Naive thymus-derived CD8-positive, alpha-beta T cell (primary cell): ENCODE results near the gene PTGDR2. TPM values are rescaled to one million over a fixed set of nuclear protein-coding genes. Genes with fewer than 3 reads are reported as not detected.

ENCODE experiments used
- ATAC-seq, 2 donors: fragments of 150-1000 bp; cut with Tn5 transposase in 1 of 2; sonication (Bioruptor Pico), chemical (Tn5 transposase) in 1 of 2; 1 replicate in 1 of 2; 2 replicates in 1 of 2; pipeline ENCODE4 v1.10.0; 2021; ENCODE audit warnings: mild to moderate bottlenecking in 2 of 2, moderate library complexity in 2 of 2
- POLR2A ChIA-PET: fragments of 350-600 bp; sonication (Branson Sonifier 250); formaldehyde crosslinking; loops from one replicate; lab custom pipeline; 2021; ENCODE audit warnings: antibody characterized with exemption; lab: Charles Lee
- DNase-seq, 10 donors: peaks; one replicate each; pipeline versions ENCODE4 v3.0.0 to v3.0.0-alpha.2; 2020 to 2022
- H3K27ac Mint-ChIP-seq, 10 donors: one replicate each; pipeline ENCODE4 v1.8.0; 2020 to 2022; ENCODE audit warnings: mild to moderate bottlenecking in 10 of 10, mixed read lengths in 10 of 10, moderate library complexity in 4 of 10, inconsistent platforms in 1 of 10
- H3K27me3 Mint-ChIP-seq, 5 donors: one replicate each; pipeline ENCODE4 v1.8.0; 2021 to 2022; ENCODE audit warnings: mixed read lengths in 5 of 5
- H3K36me3 Mint-ChIP-seq, 3 donors: one replicate each; pipeline ENCODE4 v1.8.0; 2020 to 2022; ENCODE audit warnings: mixed read lengths in 3 of 3, mild to moderate bottlenecking in 2 of 3, inconsistent platforms in 1 of 3
- H3K4me1 Mint-ChIP-seq, 4 donors: one replicate each; pipeline ENCODE4 v1.8.0; 2021 to 2022; ENCODE audit warnings: mixed read lengths in 4 of 4
- H3K4me3 Mint-ChIP-seq, 10 donors: one replicate each; pipeline ENCODE4 v1.8.0; 2020 to 2022; ENCODE audit warnings: mild to moderate bottlenecking in 10 of 10, mixed read lengths in 10 of 10, moderate library complexity in 6 of 10, inconsistent platforms in 1 of 10
- H3K9me3 Mint-ChIP-seq, 9 donors: one replicate each; pipeline ENCODE4 v1.8.0; 2020 to 2022; ENCODE audit warnings: mixed read lengths in 9 of 9, mild to moderate bottlenecking in 3 of 9, inconsistent platforms in 1 of 9, moderate library complexity in 1 of 9
- polyA plus RNA-seq, 3 donors: library from polyadenylated mRNA; unstranded; fragments of 300-500 nt; fragmentation: Illumina TruSeq; gene quantifications; one replicate each; pipeline ENCODE4 v1.2.3, GENCODE V29; 2021
- total RNA-seq, 8 experiments: library from RNA in 2 of 8; stranded (reverse) in 2 of 8; gene quantifications; one replicate each; pipeline ENCODE4 v1.2.3 and lab custom pipeline; 2021 to 2026

Gene PTGDR2
- total and polyA plus RNA-seq, 5 experiments from 2014 or later: 0.16 TPM; not detected in 3

GRCh38 chr11:60889869-60890311 is 34.1 kb upstream of the PTGDR2 start:
- Mint-ChIP-seq H3K4me3 (no peak overlapping the region), H3K9me3 (no peaks in the 10 kb centered on the region), H3K27ac (peak overlapping the region in 5 of 10 donors; percentile 0 to 92 (median 39)), H3K36me3 (peaks cover 4 to 52% (median 10%) of the 10 kb centered on the region in 3 donors), H3K27me3 (no peaks in the 10 kb centered on the region), H3K4me1 (peaks cover 0 to 11% (median 11%) of the 10 kb centered on the region in 4 donors)
- POLR2A ChIA-PET: no interaction called here
- no peak for DNase-seq
- no peak for ATAC-seq

GRCh38 chr11:60887556-60887955 is 31.8 kb upstream of the PTGDR2 start:
- Mint-ChIP-seq H3K27me3 (no peaks in the 10 kb centered on the region), H3K36me3 (peaks cover 0 to 50% (median 6%) of the 10 kb centered on the region in 3 donors), H3K9me3 (no peaks in the 10 kb centered on the region), H3K4me3 (no peak overlapping the region), H3K27ac (peak overlapping the region in 1 of 10 donors; percentile 24), H3K4me1 (peaks cover 6 to 20% (median 13%) of the 10 kb centered on the region in 4 donors)
- DNase-seq (peak in 7 of 10 donors; percentile 15 to 72 (median 44)), ATAC-seq (peak; percentile 88 to 91)
- POLR2A ChIA-PET: interaction anchor here (0.7 to 1.8 kb wide), 4 partner anchors 15 to 56 kb away, joined by 3 to 11 read pairs (median 4); partner anchors contain the start of gene PRPF19

GRCh38 chr11:60880643-60881282 is 25.0 kb upstream of the PTGDR2 start:
- ATAC-seq: no peak
- DNase-seq: no peak
- POLR2A ChIA-PET: no interaction called here
- H3K4me1 Mint-ChIP-seq: peaks cover 0 to 14% (median 8%) of the 10 kb centered on the region in 4 donors
- H3K4me3 Mint-ChIP-seq: no peak overlapping the region
- no peaks in the 10 kb centered on the region for H3K9me3 Mint-ChIP-seq
- peaks cover 9 to 71% (median 16%) of the 10 kb centered on the region in 3 donors for H3K36me3 Mint-ChIP-seq
- no peaks in the 10 kb centered on the region for H3K27me3 Mint-ChIP-seq
- H3K27ac Mint-ChIP-seq: peak overlapping the region in 3 of 10 donors; percentile 8 to 92 (median 79)

- peak overlapping the region in 1 of 10 donors; percentile 38 for H3K27ac Mint-ChIP-seq
Measured at GRCh38 chr11:60879971-60880588, 24.3 kb upstream of the PTGDR2 start.

GRCh38 chr11:60879104-60879503 is 23.4 kb upstream of the PTGDR2 start:
- no peaks in the 10 kb centered on the region for H3K9me3 Mint-ChIP-seq
- no peak for DNase-seq
- no peak overlapping the region for H3K4me3 Mint-ChIP-seq
- no peaks in the 10 kb centered on the region for H3K27me3 Mint-ChIP-seq
- peak overlapping the region in 1 of 10 donors; percentile 31 for H3K27ac Mint-ChIP-seq
- H3K36me3 Mint-ChIP-seq: peaks cover 9 to 64% (median 9%) of the 10 kb centered on the region in 3 donors
- no peak for ATAC-seq
- H3K4me1 Mint-ChIP-seq: peaks cover 2 to 12% (median 9%) of the 10 kb centered on the region in 4 donors
- POLR2A ChIA-PET: no interaction called here

More at GRCh38 chr11:60879971-60880588, 24.3 kb upstream of the PTGDR2 start:
- no peak for ATAC-seq
- Mint-ChIP-seq H3K4me3 (no peak overlapping the region), H3K9me3 (no peaks in the 10 kb centered on the region), H3K27me3 (no peaks in the 10 kb centered on the region), H3K36me3 (peaks cover 9 to 71% (median 13%) of the 10 kb centered on the region in 3 donors), H3K4me1 (peaks cover 0 to 12% (median 8%) of the 10 kb centered on the region in 4 donors)
- DNase-seq: no peak
- POLR2A ChIA-PET: no interaction called here

- H3K36me3 Mint-ChIP-seq: peaks cover 9 to 58% (median 9%) of the 10 kb centered on the region in 3 donors
- H3K27me3 Mint-ChIP-seq: no peaks in the 10 kb centered on the region
- H3K4me1 Mint-ChIP-seq: peaks cover 3 to 9% (median 7%) of the 10 kb centered on the region in 4 donors
- POLR2A ChIA-PET: no interaction called here
- no peak for ATAC-seq
- no peak for DNase-seq
- H3K4me3 Mint-ChIP-seq: no peak overlapping the region
- no peak overlapping the region for H3K27ac Mint-ChIP-seq
- H3K9me3 Mint-ChIP-seq: no peaks in the 10 kb centered on the region
Measured at GRCh38 chr11:60878245-60879101, 22.7 kb upstream of the PTGDR2 start.

- peaks cover 8 to 29% (median 23%) of the 10 kb centered on the region in 4 donors for H3K4me1 Mint-ChIP-seq
- peaks cover 2 to 35% (median 9%) of the 10 kb centered on the region in 3 donors for H3K36me3 Mint-ChIP-seq
- no peak for ATAC-seq
- no peaks in the 10 kb centered on the region for H3K27me3 Mint-ChIP-seq
- peak overlapping the region in 2 of 10 donors; percentile 8 to 71 for H3K27ac Mint-ChIP-seq
- POLR2A ChIA-PET: no interaction called here
- H3K9me3 Mint-ChIP-seq: no peaks in the 10 kb centered on the region
- H3K4me3 Mint-ChIP-seq: no peak overlapping the region
- no peak for DNase-seq
Measured at GRCh38 chr11:60876168-60876485, 20.4 kb upstream of the PTGDR2 start.

GRCh38 chr11:60875366-60876167 is 19.8 kb upstream of the PTGDR2 start:
- peaks cover under 1 to 29% (median 5%) of the 10 kb centered on the region in 3 donors for H3K36me3 Mint-ChIP-seq
- ATAC-seq (no peak), DNase-seq (no peak)
- H3K27me3 Mint-ChIP-seq: no peaks in the 10 kb centered on the region
- POLR2A ChIA-PET: no interaction called here
- H3K4me3 Mint-ChIP-seq: no peak overlapping the region
- H3K27ac Mint-ChIP-seq: peak overlapping the region in 1 of 10 donors; percentile 71
- no peaks in the 10 kb centered on the region for H3K9me3 Mint-ChIP-seq
- H3K4me1 Mint-ChIP-seq: peaks cover 11 to 35% (median 28%) of the 10 kb centered on the region in 4 donors

- no peak for DNase-seq
- no peaks in the 10 kb centered on the region for H3K9me3 Mint-ChIP-seq
- peaks cover 11 to 38% (median 36%) of the 10 kb centered on the region in 4 donors for H3K4me1 Mint-ChIP-seq
- peaks cover 0 to 20% (median 5%) of the 10 kb centered on the region in 3 donors for H3K36me3 Mint-ChIP-seq
- POLR2A ChIA-PET: no interaction called here
- H3K4me3 Mint-ChIP-seq: no peak overlapping the region
- H3K27me3 Mint-ChIP-seq: peaks cover 0 to under 1% (median 0%) of the 10 kb centered on the region in 5 donors
- ATAC-seq: no peak
- peak overlapping the region in 3 of 10 donors; percentile 21 to 33 (median 23) for H3K27ac Mint-ChIP-seq
Measured at GRCh38 chr11:60874421-60875365, 18.9 kb upstream of the PTGDR2 start.

- no peak for DNase-seq
- Mint-ChIP-seq H3K4me3 (peak overlapping the region in 2 of 10 donors; percentile 20 to 49), H3K9me3 (no peaks in the 10 kb centered on the region), H3K4me1 (peaks cover 11 to 46% (median 44%) of the 10 kb centered on the region in 4 donors), H3K27me3 (peaks cover 0 to 4% (median 0%) of the 10 kb centered on the region in 5 donors), H3K36me3 (peaks cover 0 to 12% (median 0%) of the 10 kb centered on the region in 3 donors), H3K27ac (peak overlapping the region in 1 of 10 donors; percentile 81)
- no peak for ATAC-seq
- POLR2A ChIA-PET: no interaction called here
Measured at GRCh38 chr11:60873533-60873932, 17.8 kb upstream of the PTGDR2 start.
